Astrocyte of the hippocampus (primary cell): ENCODE measurements around the gene THG1L.
"Not testable (repeated sequence)": the region's sequence is repeated elsewhere in the genome, so short reads cannot be mapped to it uniquely, and the experiment has no call there.

Experiments
- DNase-seq: peaks from one replicate; pipeline ENCODE4 v3.0.0; 2011; ENCODE audit warnings: low read depth, low spot score

The THG1L gene

GRCh38 chr5:157726607-157727006 lies 4.6 kb upstream of the THG1L start:
- DNase-seq, result not testable (repeated sequence)

GRCh38 chr5:157727858-157728257 lies 3.4 kb upstream of the THG1L start:
- DNase-seq, result not testable (repeated sequence)

- DNase-seq, result no peak
Measured at GRCh38 chr5:157729858-157730257, 1.4 kb upstream of the THG1L start.

- DNase-seq, result no peak
Measured at GRCh38 chr5:157730900-157731271, 334 bp upstream of the THG1L start.

GRCh38 chr5:157732130-157732514 lies 902 bp downstream of the THG1L start:
- no peak for DNase-seq

- DNase-seq, result no peak
Measured at GRCh38 chr5:157732596-157733262, 1.5 kb downstream of the THG1L start.

- no peak for DNase-seq
Measured at GRCh38 chr5:157734436-157734835, 3.2 kb downstream of the THG1L start.

GRCh38 chr5:157735991-157736390 lies 4.8 kb downstream of the THG1L start:
- no peak for DNase-seq

- no peak for DNase-seq
Measured at GRCh38 chr5:157739388-157740228, 8.4 kb downstream of the THG1L start.

- peak; percentile 22 for DNase-seq
Measured at GRCh38 chr5:157740229-157740610, 9.0 kb downstream of the THG1L start.

- DNase-seq, result no peak
Measured at GRCh38 chr5:157741131-157741530, 9.9 kb downstream of the THG1L start.

- peak; percentile 96 for DNase-seq
Measured at GRCh38 chr5:157743163-157744050, 12.2 kb downstream of the THG1L start, which contains the start of gene LSM11. TSS of gene LSM11 (plus strand) at chr5:157743712. CDS start at chr5:157743751, 39 bp downstream.

GRCh38 chr5:157744051-157745011 lies 13.1 kb downstream of the THG1L start:
- DNase-seq, result peak; percentile 41

GRCh38 chr5:157745041-157745456 lies 13.8 kb downstream of the THG1L start:
- DNase-seq, result no peak

- DNase-seq, result no peak
Measured at GRCh38 chr5:157747173-157747740, 16.0 kb downstream of the THG1L start.

- no peak for DNase-seq
Measured at GRCh38 chr5:157747766-157748700, 16.8 kb downstream of the THG1L start.

- DNase-seq, result peak; percentile 60
Measured at GRCh38 chr5:157748760-157749461, 17.7 kb downstream of the THG1L start.

- DNase-seq, result no peak
Measured at GRCh38 chr5:157749462-157749799, 18.2 kb downstream of the THG1L start.

- DNase-seq, result no peak
Measured at GRCh38 chr5:157750320-157750719, 19.1 kb downstream of the THG1L start.
